ENCODE results near the gene SUPT3H. TPM values are rescaled to one million over a fixed set of nuclear protein-coding genes. Genes with fewer than 3 reads are reported as not detected.

The SUPT3H gene
- total RNA-seq, 1 experiment from 2014 or later = 3.6 TPM

DNA sequence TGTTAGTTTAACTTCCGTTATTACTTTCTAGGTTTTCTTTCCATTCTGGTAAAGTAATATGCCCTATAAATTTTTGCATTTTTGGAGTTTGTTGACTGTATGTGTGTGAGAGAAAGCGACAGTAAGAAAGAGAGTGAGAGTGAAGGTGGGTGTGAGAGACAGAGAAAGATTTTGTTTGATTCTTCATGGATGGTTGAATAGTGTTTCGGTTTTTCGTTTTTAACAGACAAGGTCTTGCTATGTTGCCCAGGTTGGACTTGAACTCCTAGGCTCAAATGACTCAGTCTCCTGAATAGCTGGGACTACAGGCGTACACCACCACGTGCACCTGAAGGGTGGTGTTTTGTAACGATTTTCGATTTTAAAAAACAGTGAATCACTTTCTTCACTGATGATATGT is 378.7 kb downstream of the SUPT3H start:
- DNase-seq (no peak), ATAC-seq (no peak)
- BruUV-seq (replicated peaks) = no TSS peak
- Histone ChIP-seq H3F3A (ENCODE audit: low read length, unreplicated experiment) (no peaks in the 10 kb centered on the region), H3K4me2 (ENCODE audit: low read length) (no peak overlapping the region), H4K20me1 (ENCODE audit: low read length) (no peaks in the 10 kb centered on the region), H3K4me3 (ENCODE audit: low read length) (no peak overlapping the region), H3K9me2 (replicated peaks; ENCODE audit: low read length) (no peaks in the 10 kb centered on the region), H3K27ac (ENCODE audit: low read length) (no peak overlapping the region), H3K36me3 (ENCODE audit: low read depth, low read length) (no peaks in the 10 kb centered on the region), H3K9me3 (ENCODE audit: low read length) (no peaks in the 10 kb centered on the region), H3K9ac (ENCODE audit: low read length) (no peak overlapping the region), H3K79me2 (ENCODE audit: low read length) (no peaks in the 10 kb centered on the region), H2AFZ (ENCODE audit: low read length) (no peak overlapping the region), H3K4me1 (ENCODE audit: insufficient read depth, low read length) (no peaks in the 10 kb centered on the region), H3K27me3 (ENCODE audit: low read length) (no peaks in the 10 kb centered on the region)
- TF ChIP-seq EZH2 (IDR thresholded peaks at IDR 0.05; ENCODE audit: low read length, unreplicated experiment) (no peak), EZH2phosphoT487 (IDR thresholded peaks at IDR 0.05; ENCODE audit: borderline replicate concordance, low read length) (no peak)
- TF ChIP-seq, protein P1, sequence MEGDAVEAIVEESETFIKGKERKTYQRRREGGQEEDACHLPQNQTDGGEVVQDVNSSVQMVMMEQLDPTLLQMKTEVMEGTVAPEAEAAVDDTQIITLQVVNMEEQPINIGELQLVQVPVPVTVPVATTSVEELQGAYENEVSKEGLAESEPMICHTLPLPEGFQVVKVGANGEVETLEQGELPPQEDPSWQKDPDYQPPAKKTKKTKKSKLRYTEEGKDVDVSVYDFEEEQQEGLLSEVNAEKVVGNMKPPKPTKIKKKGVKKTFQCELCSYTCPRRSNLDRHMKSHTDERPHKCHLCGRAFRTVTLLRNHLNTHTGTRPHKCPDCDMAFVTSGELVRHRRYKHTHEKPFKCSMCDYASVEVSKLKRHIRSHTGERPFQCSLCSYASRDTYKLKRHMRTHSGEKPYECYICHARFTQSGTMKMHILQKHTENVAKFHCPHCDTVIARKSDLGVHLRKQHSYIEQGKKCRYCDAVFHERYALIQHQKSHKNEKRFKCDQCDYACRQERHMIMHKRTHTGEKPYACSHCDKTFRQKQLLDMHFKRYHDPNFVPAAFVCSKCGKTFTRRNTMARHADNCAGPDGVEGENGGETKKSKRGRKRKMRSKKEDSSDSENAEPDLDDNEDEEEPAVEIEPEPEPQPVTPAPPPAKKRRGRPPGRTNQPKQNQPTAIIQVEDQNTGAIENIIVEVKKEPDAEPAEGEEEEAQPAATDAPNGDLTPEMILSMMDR (conservative IDR thresholded peaks at IDR 0.05; ENCODE audit: low read depth, low read length) = no peak
- intact Hi-C loops (cut with micrococcal nuclease) = no loop called here
- POLR2A ChIA-PET (ENCODE audit: unreplicated experiment) = no interaction called here
- CTCF ChIA-PET = no interaction called here

DNA sequence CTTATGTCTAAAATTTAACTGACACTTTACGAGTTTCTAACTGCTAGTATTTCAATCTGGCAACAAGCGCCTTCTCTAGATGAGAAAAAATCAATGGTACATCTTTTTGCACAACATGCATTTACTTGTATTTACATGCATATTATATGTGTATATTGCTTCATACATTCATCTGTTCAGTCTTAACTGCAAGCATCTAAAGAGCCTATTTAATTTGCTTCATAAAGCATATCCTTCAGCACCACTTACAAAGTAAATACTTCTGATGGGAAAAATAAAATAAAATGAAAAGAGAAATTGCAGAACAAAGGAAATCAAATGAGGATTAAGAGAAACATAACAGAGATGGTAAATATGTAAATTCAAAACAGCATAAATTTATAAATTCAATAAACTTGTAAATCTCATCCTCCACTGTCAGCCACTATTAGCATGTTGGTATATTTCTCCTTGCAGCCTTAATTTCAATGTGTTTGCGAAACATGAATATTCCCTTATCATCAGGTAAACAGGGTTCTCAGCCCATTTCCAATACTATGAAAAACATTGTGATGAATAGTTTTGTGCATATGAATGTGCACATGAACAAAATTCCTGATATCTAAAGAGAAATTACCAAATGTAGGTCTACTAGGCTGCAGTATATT is 382.1 kb downstream of the SUPT3H start:
- ATAC-seq = no peak
- Histone ChIP-seq H3K9me3 (ENCODE audit: low read length) (no peaks in the 10 kb centered on the region), H3K27me3 (ENCODE audit: low read length) (no peaks in the 10 kb centered on the region), H2AFZ (ENCODE audit: low read length) (no peak overlapping the region), H3K9me2 (replicated peaks; ENCODE audit: low read length) (no peaks in the 10 kb centered on the region), H3K9ac (ENCODE audit: low read length) (no peak overlapping the region), H4K20me1 (ENCODE audit: low read length) (no peaks in the 10 kb centered on the region), H3K36me3 (ENCODE audit: low read depth, low read length) (no peaks in the 10 kb centered on the region), H3K27ac (ENCODE audit: low read length) (no peak overlapping the region), H3F3A (ENCODE audit: low read length, unreplicated experiment) (no peaks in the 10 kb centered on the region), H3K79me2 (ENCODE audit: low read length) (no peaks in the 10 kb centered on the region), H3K4me1 (ENCODE audit: insufficient read depth, low read length) (no peaks in the 10 kb centered on the region), H3K4me2 (ENCODE audit: low read length) (no peak overlapping the region), H3K4me3 (ENCODE audit: low read length) (no peak overlapping the region)
- no peak for DNase-seq
- TF ChIP-seq, protein P1 (conservative IDR thresholded peaks at IDR 0.05; ENCODE audit: low read depth, low read length) = no peak
- CTCF ChIA-PET = no interaction called here
- BruUV-seq (replicated peaks) = no TSS peak
- POLR2A ChIA-PET (ENCODE audit: unreplicated experiment) = no interaction called here
- intact Hi-C loops (cut with micrococcal nuclease) = no loop called here

DNA sequence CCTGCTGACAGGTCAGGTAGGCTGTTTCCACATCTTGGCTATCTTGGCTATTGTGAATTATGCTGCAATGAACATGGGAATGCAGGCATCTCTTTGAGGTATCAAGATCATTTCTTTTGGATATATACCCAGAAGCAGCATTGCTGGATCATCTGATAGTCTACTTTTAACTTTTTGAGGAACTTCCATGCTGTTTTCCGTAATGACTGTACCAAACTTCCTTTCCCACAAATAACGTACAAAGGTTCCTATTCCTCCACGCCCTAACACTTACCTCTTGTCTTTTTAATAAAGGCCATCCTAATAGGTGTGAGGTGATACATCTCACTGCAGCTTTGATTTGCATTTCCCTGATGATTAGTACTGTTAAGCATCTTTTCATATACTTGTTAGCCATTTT is 388.3 kb downstream of the SUPT3H start:
- ChIA-PET POLR2A (ENCODE audit: unreplicated experiment) (no interaction called here), CTCF (no interaction called here)
- ATAC-seq (no peak), DNase-seq (no peak)
- Histone ChIP-seq H3K4me2 (ENCODE audit: low read length) (no peak overlapping the region), H3K4me1 (ENCODE audit: insufficient read depth, low read length) (no peaks in the 10 kb centered on the region), H2AFZ (ENCODE audit: low read length) (no peak overlapping the region), H3K9me2 (replicated peaks; ENCODE audit: low read length) (no peaks in the 10 kb centered on the region), H3K9me3 (ENCODE audit: low read length) (no peaks in the 10 kb centered on the region), H3K4me3 (ENCODE audit: low read length) (no peak overlapping the region), H3K9ac (ENCODE audit: low read length) (no peak overlapping the region), H3F3A (ENCODE audit: low read length, unreplicated experiment) (no peaks in the 10 kb centered on the region), H3K36me3 (ENCODE audit: low read depth, low read length) (no peaks in the 10 kb centered on the region), H4K20me1 (ENCODE audit: low read length) (no peaks in the 10 kb centered on the region), H3K79me2 (ENCODE audit: low read length) (no peaks in the 10 kb centered on the region), H3K27me3 (ENCODE audit: low read length) (no peaks in the 10 kb centered on the region), H3K27ac (ENCODE audit: low read length) (no peak overlapping the region)
- TF ChIP-seq, protein P1 (conservative IDR thresholded peaks at IDR 0.05; ENCODE audit: low read depth, low read length) = no peak
- TF ChIP-seq EZH2 (IDR thresholded peaks at IDR 0.05; ENCODE audit: low read length, unreplicated experiment) (no peak), EZH2phosphoT487 (IDR thresholded peaks at IDR 0.05; ENCODE audit: borderline replicate concordance, low read length) (no peak)
- no TSS peak for BruUV-seq (replicated peaks)
- intact Hi-C loops (cut with micrococcal nuclease) = no loop called here

All from PC-3 (cell line).